IPS DF 4.7 (cell line): ENCODE measurements around the gene PCNX3.

Experiments used
- DNase-seq: peaks from one replicate; pipeline ENCODE4 v3.0.0-alpha.2; 2013; ENCODE audit warnings: low spot score; ENCODE audit errors: extremely low read depth

Gene PCNX3

DNA sequence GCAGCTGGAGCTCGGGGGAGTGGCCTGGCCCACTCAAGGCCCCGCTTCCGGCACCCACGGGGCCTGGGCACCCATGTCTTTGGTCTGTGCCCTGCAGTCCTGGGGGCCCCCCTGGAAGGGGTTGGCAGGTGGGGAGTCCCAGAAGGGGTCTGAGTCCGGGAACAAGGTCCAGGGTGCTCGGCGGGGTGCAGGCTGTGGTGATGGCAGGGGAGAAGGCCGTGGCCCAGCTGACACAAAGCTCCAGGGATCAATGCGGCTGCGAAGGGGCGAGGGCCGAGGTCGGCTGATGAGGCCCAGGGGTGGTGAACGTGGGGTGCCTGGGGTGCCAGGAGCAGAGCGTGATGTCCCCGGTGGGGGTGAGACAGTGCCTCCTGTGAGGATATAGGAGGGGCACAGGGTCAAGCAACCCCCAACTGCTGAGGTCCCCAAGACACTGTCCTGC is 17.3 kb upstream of the PCNX3 start:
- DNase-seq = no peak

DNA sequence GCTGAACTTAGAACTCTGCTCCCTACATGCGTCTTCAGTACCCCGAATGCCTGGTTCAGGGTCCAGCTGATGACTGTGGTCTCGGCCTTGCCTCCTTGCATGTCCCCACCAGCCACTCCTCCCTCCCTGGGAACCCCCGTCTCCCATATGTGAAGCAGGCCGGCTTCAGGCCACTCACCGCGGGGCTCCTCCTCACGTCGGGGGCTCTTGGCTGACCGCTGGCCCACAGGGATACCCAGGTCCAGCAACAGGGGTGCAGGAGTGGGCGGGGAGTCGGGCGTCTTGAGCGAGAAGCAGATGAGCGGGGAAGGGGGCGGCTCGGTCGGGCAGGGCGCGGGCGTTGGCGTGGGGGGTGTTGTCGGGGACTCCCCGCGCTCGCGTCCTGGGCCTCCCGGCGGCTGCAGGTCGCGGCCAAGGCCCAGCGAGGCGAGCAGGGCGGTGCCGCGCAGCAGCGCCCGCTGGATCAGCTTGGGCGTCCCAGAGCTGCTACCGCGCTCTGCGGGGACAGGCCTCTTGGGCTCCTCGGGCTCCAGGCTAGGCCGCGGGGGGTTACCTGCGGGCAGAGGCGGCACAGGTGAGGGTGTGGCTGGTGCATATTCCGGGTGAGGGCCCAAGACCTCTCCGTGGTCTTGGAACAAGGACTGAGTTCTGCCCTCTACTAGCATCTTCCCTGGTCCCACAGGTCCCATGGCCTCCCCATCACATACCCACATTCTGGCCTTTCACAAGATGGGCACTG is 16.2 kb upstream of the PCNX3 start:
- DNase-seq = no peak

DNA sequence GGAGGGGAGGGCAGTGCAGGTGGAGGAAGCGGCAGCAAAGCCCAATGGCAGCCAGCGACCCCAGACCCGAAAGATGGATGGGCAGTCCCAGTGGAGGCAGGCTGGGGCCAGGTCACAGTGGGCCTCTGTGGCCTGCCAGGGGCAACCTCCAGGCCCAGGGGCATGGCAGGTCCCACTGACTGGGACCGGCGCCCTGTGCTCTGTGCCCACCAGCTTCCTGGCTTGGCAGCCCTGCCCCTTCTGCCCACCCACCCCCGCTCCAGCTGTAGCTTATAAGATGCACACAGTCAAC is 15.7 kb upstream of the PCNX3 start:
- DNase-seq = no peak

DNA sequence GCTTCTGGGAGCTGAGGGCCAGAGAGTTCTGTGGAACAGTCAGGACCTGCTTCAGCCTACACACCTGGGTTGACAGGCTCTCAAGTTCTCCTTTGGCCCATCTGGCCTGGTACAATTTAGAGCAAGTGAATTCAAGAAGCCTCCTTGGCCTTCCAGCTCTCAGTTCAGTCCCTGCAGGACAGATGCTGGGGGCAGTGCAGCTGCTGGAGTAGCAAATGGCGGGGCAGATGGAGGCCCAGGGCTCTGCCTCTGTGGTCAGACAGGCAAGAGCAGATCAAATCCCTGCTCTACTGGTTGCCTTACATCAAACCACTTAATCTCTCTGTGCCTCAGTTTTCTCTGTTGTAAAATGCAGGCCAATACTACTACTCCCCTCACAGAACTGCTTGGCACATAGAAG is 11.3 kb upstream of the PCNX3 start:
- no peak for DNase-seq

DNA sequence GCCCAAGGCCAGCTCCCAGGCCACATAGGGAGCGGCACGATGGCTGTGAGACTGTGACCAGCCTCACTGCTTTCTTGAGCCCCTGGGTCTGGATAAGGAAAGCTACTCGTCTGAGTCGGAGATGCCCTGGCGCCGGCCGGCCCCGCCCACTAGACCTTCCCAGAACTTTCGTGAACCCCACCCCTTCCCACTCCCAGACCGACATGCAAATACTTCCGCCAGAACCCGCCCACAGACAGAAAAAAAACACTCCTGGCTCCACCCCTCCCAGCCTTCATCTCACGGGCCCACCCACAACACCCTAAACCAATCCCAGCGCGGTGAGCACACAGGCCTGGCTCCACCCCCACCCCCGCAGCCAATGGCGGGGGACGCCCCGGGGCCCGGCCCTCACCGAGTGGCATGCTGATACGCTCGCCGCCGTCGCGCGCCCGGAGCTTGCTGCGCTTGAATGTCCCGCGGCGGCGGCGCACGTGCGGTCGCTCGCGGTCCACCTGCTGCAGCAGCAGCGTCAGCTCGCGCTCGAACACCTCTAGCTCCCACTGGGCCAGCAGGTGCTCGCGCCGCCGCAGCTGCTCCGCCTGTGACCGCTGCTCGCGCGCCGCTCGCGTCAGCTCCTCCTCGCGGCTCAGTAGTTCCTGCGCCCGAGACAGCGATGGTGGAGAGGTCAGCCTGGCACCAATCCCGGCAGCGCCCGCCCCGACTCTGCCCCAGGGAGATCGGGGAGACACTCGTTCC is 8.5 kb upstream of the PCNX3 start:
- no peak for DNase-seq

DNA sequence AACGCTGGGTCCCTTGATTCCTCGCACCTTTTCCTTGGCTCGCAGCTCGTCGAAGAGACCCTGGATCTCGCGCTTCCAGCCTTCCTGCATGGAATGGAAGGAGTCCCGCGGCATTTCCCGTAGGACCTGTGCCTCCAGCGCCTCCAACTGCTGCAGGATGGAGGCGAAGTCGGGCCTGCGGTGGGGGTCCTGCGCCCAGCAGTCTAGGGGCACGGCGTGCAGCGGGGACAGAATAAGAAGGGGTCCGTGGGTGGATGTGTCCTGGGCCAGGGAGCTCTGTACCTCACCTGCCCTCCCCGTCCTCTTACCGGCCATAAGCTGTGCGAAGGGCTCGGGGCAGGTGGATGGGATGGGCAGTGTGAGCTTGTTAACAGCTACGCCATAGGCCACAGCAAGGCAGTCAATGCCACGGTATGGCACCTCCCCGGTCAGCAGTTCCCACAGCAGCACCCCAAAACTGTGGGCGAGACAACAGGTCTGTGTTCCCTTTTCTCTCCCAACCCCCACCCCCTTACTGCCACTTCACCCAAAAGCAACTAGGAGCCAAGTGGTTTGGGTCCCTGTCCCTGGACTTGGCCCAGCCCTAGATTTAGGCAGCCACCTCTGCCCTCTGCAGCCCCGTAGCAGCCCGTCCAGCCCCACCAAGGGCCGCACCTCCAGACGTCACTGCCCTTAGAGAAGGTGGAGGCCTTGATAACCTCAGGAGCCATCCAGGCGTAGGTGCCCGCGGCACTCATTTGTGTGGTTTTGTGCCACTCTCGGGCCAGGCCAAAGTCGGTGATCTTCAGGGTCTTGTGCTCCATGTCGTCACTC is 7.8 kb upstream of the PCNX3 start:
- DNase-seq = no peak

DNA sequence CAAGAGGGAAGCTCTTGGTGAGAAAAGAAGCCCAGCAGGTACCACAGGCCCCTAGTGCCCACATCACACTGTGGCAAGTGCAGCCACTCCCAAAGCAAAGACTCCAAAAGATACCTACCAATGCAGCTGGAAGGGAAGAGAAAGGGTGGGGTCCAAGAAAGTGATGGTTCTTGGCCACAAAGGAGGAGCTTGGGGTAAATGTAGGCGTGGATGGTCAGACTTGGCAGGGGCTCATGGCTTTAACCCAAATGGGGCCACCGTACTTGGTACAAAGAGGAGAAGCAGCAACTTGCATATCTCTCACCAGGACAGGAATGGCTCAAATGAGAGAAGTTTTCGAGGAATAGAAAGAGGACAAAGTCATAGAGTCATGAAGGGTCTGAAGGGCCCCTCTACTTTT is 6.3 kb upstream of the PCNX3 start:
- DNase-seq = no peak

DNA sequence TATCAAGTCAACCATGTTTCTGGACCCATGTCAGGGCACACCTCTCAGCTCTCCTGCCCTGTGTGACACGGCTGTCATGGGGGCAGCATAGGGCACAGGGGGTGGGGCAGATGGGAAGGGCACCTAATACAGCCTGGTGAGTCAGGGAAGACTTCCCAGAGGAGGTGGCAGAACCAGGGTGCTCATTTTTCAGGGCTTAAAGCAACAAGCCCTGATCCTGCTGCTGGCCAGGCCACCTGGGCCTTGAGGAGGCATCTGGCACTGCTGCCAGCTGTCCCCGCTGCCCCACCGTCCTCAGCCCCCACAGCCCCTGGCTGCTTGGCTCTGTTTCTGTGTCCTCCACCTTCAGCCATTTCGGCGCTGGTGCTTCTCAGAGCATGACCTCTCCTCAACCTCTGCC is 5.9 kb upstream of the PCNX3 start:
- no peak for DNase-seq

DNA sequence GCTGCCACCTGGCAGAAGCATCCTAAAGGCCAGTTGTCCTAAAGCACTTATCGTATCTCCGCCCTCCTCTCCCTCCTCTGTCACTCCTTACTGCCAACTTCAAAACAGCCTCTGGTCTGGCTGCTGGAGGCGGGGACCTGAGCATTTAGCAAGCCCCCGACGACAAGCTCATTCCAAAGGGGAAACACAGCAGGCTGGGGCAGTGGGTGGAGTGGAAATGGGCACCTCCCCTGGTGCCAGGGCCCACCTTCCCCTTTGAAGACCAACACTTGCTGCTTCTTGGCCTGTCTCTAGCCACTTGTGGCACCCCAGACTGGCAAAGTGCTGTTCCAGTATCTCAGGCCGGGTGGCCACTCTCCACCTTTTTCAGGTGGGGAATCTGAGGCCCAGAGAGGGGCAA is 5.2 kb upstream of the PCNX3 start:
- no peak for DNase-seq

DNA sequence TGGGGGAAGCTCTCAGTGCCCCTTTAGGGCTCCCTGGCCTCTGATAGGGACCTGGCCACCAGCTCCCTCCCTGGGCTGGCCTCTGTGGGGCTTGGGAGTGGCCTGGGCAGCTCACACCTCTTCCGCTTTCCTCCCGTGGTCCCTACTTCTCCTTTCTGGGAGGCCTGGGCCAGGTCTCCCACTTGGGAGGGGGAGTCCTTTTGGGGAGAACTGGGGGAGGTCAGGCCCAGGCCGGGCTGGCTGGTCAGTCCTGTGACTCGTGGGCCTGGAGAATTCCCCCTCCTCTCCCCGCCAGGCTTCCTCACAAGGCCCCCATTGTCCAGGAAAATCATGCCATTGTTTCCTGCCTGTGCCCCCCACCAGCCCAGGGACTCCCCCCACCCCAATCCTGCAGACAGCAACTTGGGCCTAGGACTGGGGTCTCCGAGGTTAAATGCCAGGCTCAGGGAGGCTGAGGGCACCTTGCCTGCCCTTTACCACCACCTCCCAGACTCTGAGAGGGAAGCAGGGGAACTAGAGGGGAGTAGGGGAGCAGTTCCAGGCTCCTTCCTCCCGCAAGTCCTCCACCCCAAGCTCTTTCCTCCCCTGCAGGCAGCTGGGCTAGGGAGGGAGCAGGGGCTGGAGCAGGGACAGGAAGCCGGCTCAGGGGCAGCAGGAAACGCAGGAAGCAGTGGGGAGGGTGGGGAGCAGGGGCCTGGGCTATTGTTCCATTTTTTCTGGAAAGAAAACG is 4.4 kb upstream of the PCNX3 start:
- no peak for DNase-seq

DNA sequence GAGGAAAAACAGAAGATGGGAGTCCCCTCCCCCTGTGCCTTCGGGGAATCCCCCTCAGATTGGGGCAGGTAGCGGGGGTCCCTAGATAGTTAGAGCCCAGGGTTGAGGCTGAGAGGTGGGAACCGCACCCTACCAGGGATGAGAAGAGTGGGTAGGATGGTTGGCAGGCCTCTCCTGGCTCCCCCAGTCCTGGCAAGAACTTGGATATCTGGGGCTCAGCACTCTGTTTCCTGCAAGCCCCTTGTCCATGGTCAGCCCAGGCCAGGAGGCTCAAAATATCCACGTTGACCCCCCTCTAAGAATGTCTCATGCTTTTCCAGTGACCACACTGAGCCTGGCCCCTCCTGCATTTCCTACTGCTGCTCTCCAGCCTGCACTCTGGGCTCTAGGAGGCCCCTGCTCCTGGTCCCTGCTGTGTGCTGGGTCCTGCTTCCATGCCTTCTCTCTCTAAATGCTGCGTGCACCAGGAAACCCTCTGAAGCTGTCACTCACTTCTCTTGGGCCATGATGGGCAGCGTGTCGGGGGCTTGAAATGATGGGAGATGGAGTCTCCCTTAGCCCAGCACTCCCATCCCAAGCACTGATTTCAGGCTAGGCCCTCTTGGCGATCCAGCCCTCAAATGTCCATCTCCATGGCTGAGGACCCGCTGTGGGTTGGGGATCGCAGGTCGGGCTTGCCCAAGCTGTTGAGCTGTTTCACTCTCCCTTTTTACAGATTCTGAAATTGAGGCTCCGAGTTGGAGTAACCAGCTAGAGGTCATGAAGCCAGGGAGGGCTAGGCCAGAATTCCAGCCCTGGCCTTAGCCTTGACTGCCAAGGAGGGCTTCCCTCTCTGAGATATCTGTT is 3.6 kb upstream of the PCNX3 start:
- DNase-seq = no peak

DNA sequence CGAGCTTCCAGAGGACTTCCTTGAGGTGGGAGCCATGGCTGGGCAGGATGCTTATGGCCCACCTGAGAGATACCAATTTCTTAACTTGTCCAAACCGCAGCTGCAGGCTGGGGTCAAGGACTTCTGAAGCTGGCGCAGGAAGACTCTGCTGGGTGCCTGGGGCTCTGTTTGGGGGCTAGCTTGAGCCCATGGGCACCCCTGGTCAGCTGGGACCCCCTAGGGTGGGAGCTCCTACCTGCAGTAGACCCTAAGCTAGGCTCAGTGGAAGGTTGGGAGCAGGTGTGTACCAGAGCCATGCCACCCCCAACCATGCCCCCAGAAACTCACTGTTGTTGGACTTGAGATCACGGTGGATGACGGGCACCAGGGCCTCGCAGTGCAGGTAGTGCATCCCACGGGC is 2.9 kb upstream of the PCNX3 start:
- no peak for DNase-seq

DNA sequence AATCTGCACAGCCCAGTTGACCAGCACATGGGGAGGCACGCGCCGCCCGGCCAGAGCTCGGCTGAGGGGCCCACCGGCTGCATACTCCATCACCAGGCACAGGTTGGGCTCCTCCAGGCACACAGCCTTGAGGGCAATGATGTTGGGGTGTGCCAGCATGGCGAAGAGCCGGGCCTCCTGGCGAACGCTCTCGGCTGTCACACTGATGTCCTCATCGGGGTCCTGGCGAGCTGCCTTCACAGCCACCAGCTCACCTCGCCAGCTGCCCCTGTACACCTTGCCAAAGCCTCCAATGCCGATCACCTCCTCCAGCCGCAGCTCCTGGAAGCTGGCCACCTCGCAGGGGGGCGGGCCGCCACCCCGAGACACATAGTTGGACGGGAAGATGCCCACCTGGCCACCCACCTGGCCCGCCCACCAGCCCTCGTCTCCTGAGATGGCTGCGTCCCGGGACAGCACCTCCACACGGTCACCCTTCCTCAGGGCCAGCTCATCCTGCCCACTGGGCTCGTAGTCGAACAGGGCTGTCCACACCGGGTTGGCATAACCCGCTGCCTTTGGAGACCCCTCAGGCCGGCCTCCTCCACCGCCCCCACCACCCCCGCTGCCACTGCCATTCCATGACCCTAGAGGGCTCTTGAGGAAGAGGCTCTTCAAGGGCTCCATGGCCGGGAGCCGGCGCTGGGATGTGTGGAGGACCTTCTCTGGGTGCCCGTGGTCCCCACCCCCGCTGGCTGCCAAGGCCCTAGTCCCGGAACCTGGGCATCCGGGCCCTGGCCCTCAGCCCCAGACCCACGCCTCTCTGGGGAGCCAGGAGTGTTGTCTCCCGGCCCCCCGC is 2.3 kb upstream of the PCNX3 start:
- DNase-seq = no peak

DNA sequence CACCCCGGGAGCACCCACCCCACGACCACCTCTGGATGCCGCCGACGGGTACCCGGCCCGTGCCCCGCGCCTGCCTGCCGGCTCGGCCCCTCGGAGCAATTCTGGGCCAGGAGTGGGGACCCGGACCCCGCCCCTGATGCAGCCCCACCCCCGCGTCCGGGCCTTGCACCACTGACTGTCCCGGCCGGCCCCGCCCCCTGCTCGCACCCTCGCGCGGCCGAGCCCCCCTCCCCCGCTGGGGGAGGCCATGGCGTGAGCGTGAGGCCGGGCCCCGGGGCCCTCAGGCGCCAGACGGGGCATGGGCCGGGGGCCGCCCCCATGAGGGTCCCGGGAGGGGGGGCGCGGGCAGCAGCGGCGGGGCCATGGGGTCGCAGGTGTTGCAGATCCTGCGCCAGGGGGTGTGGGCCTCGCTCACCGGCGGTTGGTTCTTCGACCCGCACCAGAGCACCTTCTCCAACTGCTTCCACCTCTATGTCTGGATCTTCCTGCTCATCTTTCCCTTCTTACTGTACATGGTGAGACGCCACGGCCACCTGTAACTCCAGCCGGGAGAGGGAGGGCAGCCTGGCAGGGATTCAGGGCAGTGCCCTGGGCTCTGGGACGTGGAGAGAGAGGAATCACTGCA is 486 bp downstream of the PCNX3 start:
- no peak for DNase-seq

DNA sequence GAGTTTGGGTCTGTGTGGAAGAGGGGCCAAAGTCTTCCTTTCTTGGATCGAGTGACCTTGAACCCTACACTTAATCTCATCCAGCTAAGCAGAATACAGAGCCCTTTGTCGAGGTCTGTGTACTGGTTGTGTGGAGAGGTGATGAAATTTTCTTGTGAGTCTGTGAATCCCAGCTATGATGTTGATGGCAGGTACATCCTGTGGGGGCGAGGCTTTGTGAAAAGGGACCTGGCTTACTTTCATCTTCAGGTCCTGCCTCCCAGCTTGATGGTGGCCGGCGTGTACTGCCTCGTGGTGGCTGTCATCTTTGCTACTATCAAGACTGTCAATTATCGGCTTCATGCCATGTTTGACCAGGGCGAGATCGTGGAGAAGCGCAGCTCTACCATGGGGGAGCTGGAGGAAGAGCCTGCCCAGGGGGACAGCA is 1.0 kb downstream of the PCNX3 start:
- DNase-seq = no peak

DNA sequence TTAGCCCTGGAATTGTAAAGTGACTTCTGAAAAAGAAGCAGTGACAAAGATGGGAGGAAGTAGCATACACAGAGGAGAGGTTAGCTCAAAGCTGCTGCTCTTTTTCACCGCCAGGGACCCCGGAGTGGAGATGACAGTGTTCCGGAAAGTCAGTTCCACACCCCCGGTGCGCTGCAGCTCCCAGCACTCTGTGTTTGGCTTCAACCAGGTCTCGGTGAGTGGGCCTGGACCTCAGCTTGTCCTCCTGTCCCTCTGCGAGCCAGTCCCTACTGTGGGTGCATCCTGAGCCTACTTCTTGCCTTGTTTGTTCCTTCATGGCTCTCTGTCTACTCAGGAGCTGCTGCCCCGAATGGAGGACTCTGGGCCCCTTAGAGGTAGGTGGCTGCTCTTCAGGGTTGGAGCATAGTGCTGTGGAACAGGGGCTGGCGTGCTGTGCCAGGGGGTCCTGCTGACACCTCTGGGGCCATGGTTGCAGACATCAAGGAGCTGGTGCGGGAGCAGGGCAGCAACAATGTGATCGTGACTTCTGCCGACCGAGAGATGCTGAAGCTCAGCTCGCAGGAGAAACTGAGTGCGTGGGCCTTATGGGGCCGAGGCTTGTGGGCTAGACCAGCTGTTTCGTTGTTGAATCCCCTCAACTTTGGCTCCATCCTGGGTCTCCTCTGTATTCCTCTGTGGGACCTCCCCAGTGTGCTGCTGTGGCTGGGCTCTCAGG is 1.7 kb downstream of the PCNX3 start:
- no peak for DNase-seq

DNA sequence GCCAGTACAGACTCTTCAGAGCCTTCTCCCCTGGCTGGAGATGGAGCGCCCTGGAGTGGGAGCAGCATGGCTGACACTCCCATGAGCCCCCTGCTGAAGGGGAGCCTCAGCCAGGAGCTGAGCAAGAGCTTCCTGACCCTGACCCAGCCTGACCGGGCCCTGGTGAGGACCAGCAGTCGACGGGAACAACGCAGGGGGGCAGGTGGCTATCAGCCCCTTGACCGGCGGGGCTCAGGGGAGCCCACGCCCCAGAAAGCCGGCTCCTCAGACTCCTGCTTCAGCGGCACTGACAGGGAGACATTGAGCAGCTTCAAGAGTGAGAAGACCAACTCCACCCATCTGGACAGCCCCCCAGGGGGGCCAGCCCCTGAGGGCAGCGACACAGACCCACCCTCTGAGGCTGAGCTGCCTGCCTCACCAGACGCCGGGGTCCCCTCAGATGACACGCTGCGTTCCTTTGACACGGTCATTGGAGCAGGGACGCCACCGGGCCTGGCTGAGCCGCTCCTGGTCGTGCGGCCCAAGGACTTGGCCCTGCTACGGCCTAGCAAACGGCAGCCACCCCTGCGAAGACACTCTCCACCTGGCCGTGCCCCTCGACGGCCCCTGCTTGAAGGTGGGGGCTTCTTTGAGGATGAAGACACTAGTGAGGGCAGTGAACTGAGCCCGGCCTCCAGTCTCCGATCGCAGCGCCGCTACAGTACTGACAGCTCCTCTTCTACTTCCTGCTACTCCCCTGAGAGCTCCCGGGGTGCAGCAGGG is 2.6 kb downstream of the PCNX3 start:
- no peak for DNase-seq

DNA sequence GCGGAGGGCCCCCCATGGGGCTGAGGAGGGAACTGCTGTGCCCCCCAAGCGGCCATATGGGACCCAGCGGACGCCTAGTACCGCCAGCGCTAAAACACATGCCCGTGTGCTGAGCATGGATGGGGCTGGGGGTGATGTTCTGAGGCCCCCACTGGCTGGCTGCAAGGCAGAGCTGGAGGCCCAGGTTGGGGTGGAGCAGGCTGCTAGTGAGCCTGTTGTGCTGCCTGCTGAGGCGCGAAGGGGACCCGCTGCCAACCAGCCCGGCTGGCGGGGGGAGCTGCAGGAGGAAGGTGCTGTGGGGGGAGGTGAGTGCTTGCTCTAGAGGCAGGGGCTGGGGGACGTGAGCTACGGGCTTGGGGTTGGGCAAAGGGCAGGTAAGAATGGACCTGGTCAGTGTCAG is 3.2 kb downstream of the PCNX3 start:
- no peak for DNase-seq
